Measurements from ENCODE around the gene KIAA2012.

KIAA2012 gene

GRCh38 chr2:202071107-202071506 is 1.9 kb upstream of the KIAA2012 start:
- TF ChIP-seq EZH2phosphoT487 (IDR thresholded peaks at IDR 0.05; ENCODE audit: borderline replicate concordance, low read length) (no peak), CTCF (IDR thresholded peaks at IDR 0.05; ENCODE audit: low read depth, low read length, poor library complexity, severe bottlenecking) (no peak)
- no peaks in the 10 kb centered on the region for H3K9me3 ChIP-seq (ENCODE audit: control insufficient read depth, insufficient read depth, low read length)
- H3K4me2 ChIP-seq (ENCODE audit: low read length) = no peak overlapping the region

GRCh38 chr2:202072226-202072625 is 829 bp upstream of the KIAA2012 start:
- H3F3A ChIP-seq (ENCODE audit: control insufficient read depth, insufficient read depth) = no peaks in the 10 kb centered on the region
- H3K79me2 ChIP-seq (ENCODE audit: control insufficient read depth, low read length) = no peaks in the 10 kb centered on the region
- TF ChIP-seq CTCF (IDR thresholded peaks at IDR 0.05; ENCODE audit: low read depth, low read length, poor library complexity, severe bottlenecking) (no peak), EZH2phosphoT487 (IDR thresholded peaks at IDR 0.05; ENCODE audit: borderline replicate concordance, low read length) (no peak)
- H3K9me2 ChIP-seq (replicated peaks; ENCODE audit: control insufficient read depth, low read length) = no peaks in the 10 kb centered on the region
- H3K4me3 ChIP-seq (ENCODE audit: low read length) = no peak overlapping the region
- no peak overlapping the region for H3K27ac ChIP-seq (ENCODE audit: low read depth, low read length)
- H4K20me1 ChIP-seq (ENCODE audit: control insufficient read depth, insufficient read depth, low read depth, low read length) = no peaks in the 10 kb centered on the region
- H3K4me2 ChIP-seq (ENCODE audit: low read length) = no peak overlapping the region
- no peaks in the 10 kb centered on the region for H3K4me1 ChIP-seq (ENCODE audit: control insufficient read depth, low read length)
- no peaks in the 10 kb centered on the region for H3K36me3 ChIP-seq (ENCODE audit: control insufficient read depth, low read length)
- peaks cover 13% of the 10 kb centered on the region; the same call in 1 of the 2 replicates for H3K27me3 ChIP-seq (ENCODE audit: control insufficient read depth, low read length)
- H3K9me3 ChIP-seq (ENCODE audit: control insufficient read depth, insufficient read depth, low read length) = no peaks in the 10 kb centered on the region

More at GRCh38 chr2:202071107-202071506, 1.9 kb upstream of the KIAA2012 start:
- Histone ChIP-seq H4K20me1 (ENCODE audit: control insufficient read depth, insufficient read depth, low read depth, low read length) (no peaks in the 10 kb centered on the region), H3K79me2 (ENCODE audit: control insufficient read depth, low read length) (no peaks in the 10 kb centered on the region), H3K27ac (ENCODE audit: low read depth, low read length) (no peak overlapping the region), H3K27me3 (ENCODE audit: control insufficient read depth, low read length) (peaks cover 13% of the 10 kb centered on the region; the same call in 1 of the 2 replicates), H3K4me1 (ENCODE audit: control insufficient read depth, low read length) (no peaks in the 10 kb centered on the region), H3K4me3 (ENCODE audit: low read length) (no peak overlapping the region), H3K9me2 (replicated peaks; ENCODE audit: control insufficient read depth, low read length) (no peaks in the 10 kb centered on the region), H3K36me3 (ENCODE audit: control insufficient read depth, low read length) (no peaks in the 10 kb centered on the region), H3F3A (ENCODE audit: control insufficient read depth, insufficient read depth) (no peaks in the 10 kb centered on the region)

- H3F3A ChIP-seq (ENCODE audit: control insufficient read depth, insufficient read depth) = no peaks in the 10 kb centered on the region
These were observed 1.3 kb downstream of the KIAA2012 start for GRCh38 chr2:202074324-202074723.

More at GRCh38 chr2:202074324-202074723, 1.3 kb downstream of the KIAA2012 start:
- H3K4me3 ChIP-seq (ENCODE audit: low read length) = no peak overlapping the region
- peaks cover 13% of the 10 kb centered on the region; the same call in 1 of the 2 replicates for H3K27me3 ChIP-seq (ENCODE audit: control insufficient read depth, low read length)
- H3K9me2 ChIP-seq (replicated peaks; ENCODE audit: control insufficient read depth, low read length) = no peaks in the 10 kb centered on the region
- no peak overlapping the region for H3K4me2 ChIP-seq (ENCODE audit: low read length)
- H3K36me3 ChIP-seq (ENCODE audit: control insufficient read depth, low read length) = no peaks in the 10 kb centered on the region
- no peaks in the 10 kb centered on the region for H4K20me1 ChIP-seq (ENCODE audit: control insufficient read depth, insufficient read depth, low read depth, low read length)
- no peak for TF ChIP-seq EZH2phosphoT487 (IDR thresholded peaks at IDR 0.05; ENCODE audit: borderline replicate concordance, low read length)
- no peak for TF ChIP-seq CTCF (IDR thresholded peaks at IDR 0.05; ENCODE audit: low read depth, low read length, poor library complexity, severe bottlenecking)
- H3K9me3 ChIP-seq (ENCODE audit: control insufficient read depth, insufficient read depth, low read length) = no peaks in the 10 kb centered on the region
- no peaks in the 10 kb centered on the region for H3K79me2 ChIP-seq (ENCODE audit: control insufficient read depth, low read length)
- no peaks in the 10 kb centered on the region for H3K4me1 ChIP-seq (ENCODE audit: control insufficient read depth, low read length)
- H3K27ac ChIP-seq (ENCODE audit: low read depth, low read length) = no peak overlapping the region
